ENCODE results near the gene CD86. TPM values are rescaled to one million over a fixed set of nuclear protein-coding genes. Genes with fewer than 3 reads are reported as not detected.

The CD86 gene
- total and polyA plus RNA-seq, 4 donors, result 1.7 to 4.0 (median 2.6) TPM

GRCh38 chr3:122058294-122058693 is 3.1 kb downstream of the CD86 start:
- Histone ChIP-seq H3K4me1 (ENCODE audit: control insufficient read depth in 4 of 4, insufficient read depth in 4 of 4, low read length in 3 of 4) (no peaks in the 10 kb centered on the region), H3K9ac (ENCODE audit: low read depth in 1 of 2, low read length in 2 of 2) (no peak overlapping the region), H3K27ac (ENCODE audit: low read depth in 1 of 2, low read length in 2 of 2) (no peak overlapping the region), H3K4me3 (ENCODE audit: low read depth in 1 of 3, low read length in 3 of 3) (no peak overlapping the region), H3K36me3 (ENCODE audit: control insufficient read depth in 4 of 4, insufficient read depth in 3 of 4, low read depth in 1 of 4, low read length in 3 of 4) (no peaks in the 10 kb centered on the region), H3K9me3 (ENCODE audit: control insufficient read depth in 4 of 4, low read length in 3 of 4) (no peaks in the 10 kb centered on the region), H3K27me3 (ENCODE audit: control insufficient read depth in 4 of 4, insufficient read depth in 4 of 4, low read length in 3 of 4) (no peaks in the 10 kb centered on the region)
- TF ChIP-seq HNF4G (IDR thresholded peaks at IDR 0.05), result no peak
- TF ChIP-seq TAF1 (conservative IDR thresholded peaks at IDR 0.05), result no peak
- TF ChIP-seq, protein P1, sequence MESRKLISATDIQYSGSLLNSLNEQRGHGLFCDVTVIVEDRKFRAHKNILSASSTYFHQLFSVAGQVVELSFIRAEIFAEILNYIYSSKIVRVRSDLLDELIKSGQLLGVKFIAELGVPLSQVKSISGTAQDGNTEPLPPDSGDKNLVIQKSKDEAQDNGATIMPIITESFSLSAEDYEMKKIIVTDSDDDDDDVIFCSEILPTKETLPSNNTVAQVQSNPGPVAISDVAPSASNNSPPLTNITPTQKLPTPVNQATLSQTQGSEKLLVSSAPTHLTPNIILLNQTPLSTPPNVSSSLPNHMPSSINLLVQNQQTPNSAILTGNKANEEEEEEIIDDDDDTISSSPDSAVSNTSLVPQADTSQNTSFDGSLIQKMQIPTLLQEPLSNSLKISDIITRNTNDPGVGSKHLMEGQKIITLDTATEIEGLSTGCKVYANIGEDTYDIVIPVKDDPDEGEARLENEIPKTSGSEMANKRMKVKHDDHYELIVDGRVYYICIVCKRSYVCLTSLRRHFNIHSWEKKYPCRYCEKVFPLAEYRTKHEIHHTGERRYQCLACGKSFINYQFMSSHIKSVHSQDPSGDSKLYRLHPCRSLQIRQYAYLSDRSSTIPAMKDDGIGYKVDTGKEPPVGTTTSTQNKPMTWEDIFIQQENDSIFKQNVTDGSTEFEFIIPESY (IDR thresholded peaks at IDR 0.05), result no peak
- TF ChIP-seq FOXA2 (IDR thresholded peaks at IDR 0.05), result no peak
- no peak for TF ChIP-seq JUND (IDR thresholded peaks at IDR 0.05)
- TF ChIP-seq REST (IDR thresholded peaks at IDR 0.05), result no peak
- no peak for TF ChIP-seq HNF4A (conservative IDR thresholded peaks at IDR 0.05)
- TF ChIP-seq GABPA (IDR thresholded peaks at IDR 0.05 in 1 of 2, conservative IDR thresholded peaks at IDR 0.05 in 1 of 2), result no peak
- TF ChIP-seq, protein P2, sequence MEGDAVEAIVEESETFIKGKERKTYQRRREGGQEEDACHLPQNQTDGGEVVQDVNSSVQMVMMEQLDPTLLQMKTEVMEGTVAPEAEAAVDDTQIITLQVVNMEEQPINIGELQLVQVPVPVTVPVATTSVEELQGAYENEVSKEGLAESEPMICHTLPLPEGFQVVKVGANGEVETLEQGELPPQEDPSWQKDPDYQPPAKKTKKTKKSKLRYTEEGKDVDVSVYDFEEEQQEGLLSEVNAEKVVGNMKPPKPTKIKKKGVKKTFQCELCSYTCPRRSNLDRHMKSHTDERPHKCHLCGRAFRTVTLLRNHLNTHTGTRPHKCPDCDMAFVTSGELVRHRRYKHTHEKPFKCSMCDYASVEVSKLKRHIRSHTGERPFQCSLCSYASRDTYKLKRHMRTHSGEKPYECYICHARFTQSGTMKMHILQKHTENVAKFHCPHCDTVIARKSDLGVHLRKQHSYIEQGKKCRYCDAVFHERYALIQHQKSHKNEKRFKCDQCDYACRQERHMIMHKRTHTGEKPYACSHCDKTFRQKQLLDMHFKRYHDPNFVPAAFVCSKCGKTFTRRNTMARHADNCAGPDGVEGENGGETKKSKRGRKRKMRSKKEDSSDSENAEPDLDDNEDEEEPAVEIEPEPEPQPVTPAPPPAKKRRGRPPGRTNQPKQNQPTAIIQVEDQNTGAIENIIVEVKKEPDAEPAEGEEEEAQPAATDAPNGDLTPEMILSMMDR (IDR thresholded peaks at IDR 0.05; ENCODE audit: low read depth, low read length, missing input control), result no peak
- DNase-seq (ENCODE audit: low spot score), result no peak
- 82% methylated on average over 1 of the region's 1 CpG for WGBS

GRCh38 chr3:122060040-122060698 is 5.0 kb downstream of the CD86 start:
- H3K27ac ChIP-seq (ENCODE audit: low read depth in 1 of 2, low read length in 2 of 2), result no peak overlapping the region
- no peak overlapping the region for H3K9ac ChIP-seq (ENCODE audit: low read depth in 1 of 2, low read length in 2 of 2)
- WGBS, result 83% methylated on average over 6 of the region's 6 CpGs
- no peaks in the 10 kb centered on the region for H3K27me3 ChIP-seq (ENCODE audit: control insufficient read depth in 4 of 4, insufficient read depth in 4 of 4, low read length in 3 of 4)
- DNase-seq (ENCODE audit: low spot score), result no peak
- H3K4me3 ChIP-seq (ENCODE audit: low read depth in 1 of 3, low read length in 3 of 3), result no peak overlapping the region
- H3K9me3 ChIP-seq (ENCODE audit: control insufficient read depth in 4 of 4, low read length in 3 of 4), result no peaks in the 10 kb centered on the region
- H3K4me1 ChIP-seq (ENCODE audit: control insufficient read depth in 4 of 4, insufficient read depth in 4 of 4, low read length in 3 of 4), result no peaks in the 10 kb centered on the region
- no peaks in the 10 kb centered on the region for H3K36me3 ChIP-seq (ENCODE audit: control insufficient read depth in 4 of 4, insufficient read depth in 3 of 4, low read depth in 1 of 4, low read length in 3 of 4)
- TF ChIP-seq HNF4G (IDR thresholded peaks at IDR 0.05), result no peak
- TF ChIP-seq FOXA2 (IDR thresholded peaks at IDR 0.05), result no peak
- TF ChIP-seq HNF4A (conservative IDR thresholded peaks at IDR 0.05), result no peak
- TF ChIP-seq TAF1 (conservative IDR thresholded peaks at IDR 0.05), result no peak
- TF ChIP-seq REST (IDR thresholded peaks at IDR 0.05), result no peak
- TF ChIP-seq, protein P3, sequence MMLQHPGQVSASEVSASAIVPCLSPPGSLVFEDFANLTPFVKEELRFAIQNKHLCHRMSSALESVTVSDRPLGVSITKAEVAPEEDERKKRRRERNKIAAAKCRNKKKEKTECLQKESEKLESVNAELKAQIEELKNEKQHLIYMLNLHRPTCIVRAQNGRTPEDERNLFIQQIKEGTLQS (IDR thresholded peaks at IDR 0.05), result no peak
- TF ChIP-seq EGR1 (IDR thresholded peaks at IDR 0.05; ENCODE audit: low read depth in 2 of 2), result no peak
- TF ChIP-seq, protein P4, sequence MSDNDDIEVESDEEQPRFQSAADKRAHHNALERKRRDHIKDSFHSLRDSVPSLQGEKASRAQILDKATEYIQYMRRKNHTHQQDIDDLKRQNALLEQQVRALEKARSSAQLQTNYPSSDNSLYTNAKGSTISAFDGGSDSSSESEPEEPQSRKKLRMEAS (IDR thresholded peaks at IDR 0.05), result no peak
- TF ChIP-seq RAD21 (IDR thresholded peaks at IDR 0.05), result no peak
- TF ChIP-seq, protein P2 (IDR thresholded peaks at IDR 0.05; ENCODE audit: low read depth, low read length, missing input control), result no peak
- TF ChIP-seq JUND (IDR thresholded peaks at IDR 0.05), result no peak
- no peak for TF ChIP-seq GABPA (IDR thresholded peaks at IDR 0.05 in 1 of 2, conservative IDR thresholded peaks at IDR 0.05 in 1 of 2)
- no peak for TF ChIP-seq FOXA1 (IDR thresholded peaks at IDR 0.05)

Measured in liver (tissue), 9 donors.